T47D (cell line): ENCODE measurements around the gene PILRA.
"Not testable (repeated sequence)": the region's sequence is repeated elsewhere in the genome, so short reads cannot be mapped to it uniquely, and the experiment has no call there.

Experiments used
- DNase-seq, 2 experiments: peaks; one replicate each; pipeline versions ENCODE4 v3.0.0 to v3.0.0-alpha.2; 2011 to 2012; ENCODE audit warnings: low read depth in 1 of 2, low spot score in 1 of 2
- JUND ChIP-seq: IDR thresholded peaks from 2 replicates; pipeline ENCODE4 v1.6.1; 2012; ENCODE audit warnings: low read depth
- in situ Hi-C: cut with HindIII; loops from 2 replicates; pipeline ENCODE4 v1.10.0; 2016; ENCODE audit warnings: low sequenced_read_pairs, low pct_unique_long_range_greater_than_20kb

Gene PILRA

GRCh38 chr7:100349757-100350156 is 23.5 kb upstream of the PILRA start:
- DNase-seq = no peak
- in situ Hi-C loops = no loop called here
- no peak for TF ChIP-seq JUND

GRCh38 chr7:100351657-100352058 is 21.6 kb upstream of the PILRA start:
- DNase-seq = no peak
- TF ChIP-seq JUND = no peak
- in situ Hi-C loops = no loop called here

DNA sequence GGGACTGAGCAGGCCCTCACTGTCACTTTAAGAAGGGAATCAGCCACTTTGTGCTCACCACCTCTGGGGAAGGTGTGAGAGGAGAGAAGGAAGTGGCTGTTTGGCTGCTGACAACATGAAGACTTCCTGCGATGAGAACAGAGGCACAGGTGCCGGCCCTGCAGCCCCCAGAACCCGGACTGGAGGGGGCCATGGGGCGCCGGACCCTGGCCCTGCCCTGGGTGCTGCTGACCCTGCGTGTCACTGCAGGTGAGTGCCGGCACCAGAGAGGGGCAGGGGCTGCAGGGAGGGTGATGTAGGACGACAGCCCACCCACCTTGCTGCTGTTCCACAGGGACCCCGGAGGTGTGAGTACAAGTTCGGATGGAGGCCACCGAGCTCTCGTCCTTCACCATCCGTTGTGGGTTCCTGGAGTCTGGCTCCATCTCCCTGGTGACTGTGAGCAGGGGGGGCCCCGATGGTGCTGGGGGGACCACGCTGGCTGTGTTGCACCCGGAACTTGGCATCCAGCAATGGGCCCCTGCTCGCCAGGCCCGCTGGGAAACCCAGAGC is 21.0 kb upstream of the PILRA start:
- not testable (repeated sequence) for DNase-seq

DNA sequence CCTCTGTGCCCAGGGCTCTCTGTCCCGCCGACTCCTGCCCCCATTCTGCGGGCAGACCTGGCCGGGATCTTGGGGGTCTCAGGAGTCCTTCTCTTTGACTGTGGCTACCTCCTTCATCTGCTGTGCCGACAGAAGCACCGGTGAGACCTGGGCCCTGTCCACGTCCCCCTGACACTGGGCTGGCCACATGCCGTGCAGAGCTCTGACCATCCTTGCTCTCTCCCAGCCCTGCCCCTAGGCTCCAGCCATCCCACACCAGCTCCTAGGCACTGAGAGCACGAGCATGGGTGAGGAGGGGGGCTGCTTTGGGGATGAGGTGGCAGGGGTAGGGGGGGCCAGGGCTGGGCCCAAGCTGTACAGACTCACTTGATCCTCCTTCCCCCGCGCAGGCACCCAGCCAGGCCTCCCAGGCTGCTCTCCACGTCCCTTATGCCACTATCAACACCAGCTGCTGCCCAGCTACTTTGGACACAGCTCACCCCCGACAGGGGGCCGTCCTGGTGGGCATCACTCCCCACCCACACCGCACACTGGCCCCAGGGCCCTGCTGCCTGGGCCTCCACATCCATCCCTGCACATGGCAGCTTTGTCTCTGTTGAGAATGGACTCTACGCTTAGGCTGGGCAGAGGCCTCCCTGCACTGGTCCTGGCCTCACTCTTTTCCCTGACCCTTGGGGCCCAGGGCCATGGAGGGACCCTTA is 20.2 kb upstream of the PILRA start:
- no peak for TF ChIP-seq JUND
- no peak for DNase-seq
- in situ Hi-C loops = no loop called here

More for the DNA sequence above, 21.0 kb upstream of the PILRA start:
- in situ Hi-C loops = not testable (repeated sequence)

DNA sequence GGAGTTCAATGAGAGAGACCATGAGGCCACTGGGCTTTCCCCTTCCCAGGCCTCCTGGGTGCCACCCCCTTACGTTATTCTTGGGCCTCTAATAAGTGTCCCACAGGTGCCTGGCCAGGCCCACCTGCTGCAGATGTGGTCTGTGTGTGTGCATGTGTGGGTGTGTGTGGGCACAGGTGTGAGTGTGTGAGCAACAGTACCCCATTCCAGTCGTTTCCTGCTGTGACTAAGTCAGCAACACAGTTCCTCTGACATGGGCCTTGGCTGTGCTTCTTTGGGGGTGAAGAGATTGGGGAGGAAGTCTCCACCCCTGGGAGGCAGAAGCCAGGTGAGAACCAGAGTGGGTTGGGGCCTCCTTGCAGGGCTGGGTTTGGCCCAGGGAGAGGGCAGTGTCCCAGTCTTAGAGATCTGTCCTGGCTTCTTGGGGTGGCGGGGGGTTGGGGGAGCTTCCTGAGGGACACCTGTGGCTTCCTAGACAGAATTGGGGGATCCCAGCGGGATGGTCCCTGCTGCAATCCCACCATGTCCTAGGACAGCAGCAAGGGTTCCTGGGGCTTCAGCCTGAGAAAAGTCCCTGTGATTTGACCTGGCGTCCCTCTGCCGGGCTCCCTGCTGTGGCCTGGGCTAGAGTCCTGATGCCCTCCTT is 19.5 kb upstream of the PILRA start:
- no peak for DNase-seq
- no peak for TF ChIP-seq JUND
- in situ Hi-C loops = no loop called here

DNA sequence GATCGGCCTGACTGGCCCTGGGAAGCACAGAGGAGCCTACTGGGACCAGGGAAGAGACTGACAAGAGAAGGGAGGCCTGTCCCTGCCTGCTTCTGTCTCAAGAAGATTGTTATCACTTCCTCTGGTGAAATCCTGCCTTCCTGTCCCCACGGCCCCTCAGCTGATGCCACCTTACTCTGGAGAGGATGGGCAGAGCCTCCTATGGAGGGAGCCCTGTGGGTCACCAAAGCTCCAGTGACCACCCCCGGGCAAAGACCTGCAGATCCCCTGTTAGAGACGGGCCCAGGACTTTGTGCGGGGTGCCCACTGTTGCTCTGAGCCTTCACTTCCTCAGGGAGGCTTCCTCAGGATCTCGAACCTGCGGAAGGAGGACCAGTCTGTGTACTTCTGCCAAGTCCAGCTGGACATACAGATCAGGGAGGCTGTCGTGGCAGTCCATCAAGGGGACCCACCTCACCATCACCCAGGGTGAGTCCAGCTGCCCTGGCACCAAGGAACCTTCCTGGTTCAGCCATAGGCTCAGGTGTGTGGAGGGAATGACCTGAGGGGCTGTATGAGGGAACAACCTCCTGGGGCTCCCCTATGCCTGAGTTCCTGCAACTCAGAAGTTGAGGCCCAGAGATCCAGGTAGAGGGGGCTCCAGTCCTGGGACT is 16.7 kb upstream of the PILRA start:
- in situ Hi-C loops = no loop called here
- no peak for DNase-seq
- no peak for TF ChIP-seq JUND

DNA sequence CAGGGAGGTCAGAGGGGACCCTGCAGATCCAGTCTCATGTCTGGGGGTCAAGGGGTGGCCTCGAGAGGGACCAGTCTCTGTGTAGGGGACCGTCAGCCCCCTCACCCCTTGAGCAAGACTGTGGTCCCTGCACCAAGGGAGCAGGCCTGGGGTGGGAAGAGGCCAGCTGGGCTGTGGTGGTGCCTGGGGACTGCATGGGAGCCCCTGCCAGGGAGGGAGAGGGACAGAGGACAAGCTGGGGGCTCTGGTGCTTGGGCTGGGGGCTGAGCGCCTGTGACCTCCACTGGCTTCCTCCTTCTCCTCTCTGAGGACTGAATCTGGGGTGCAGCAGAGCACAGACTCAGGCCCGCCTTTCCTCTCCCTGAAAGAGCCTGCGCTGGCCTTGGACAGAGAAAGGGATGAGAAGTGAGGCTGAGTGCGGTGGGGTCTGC is 16.1 kb upstream of the PILRA start:
- in situ Hi-C loops = no loop called here
- TF ChIP-seq JUND = no peak
- DNase-seq = no peak

- TF ChIP-seq JUND = no peak
- in situ Hi-C loops = no loop called here
- no peak for DNase-seq
These were observed 15.0 kb upstream of the PILRA start, which contains the start of gene PILRB for GRCh38 chr7:100358027-100358856. Gene PILRB (plus strand): TSS chr7:100358117. CDS start chr7:100358303, 186 bp downstream.

DNA sequence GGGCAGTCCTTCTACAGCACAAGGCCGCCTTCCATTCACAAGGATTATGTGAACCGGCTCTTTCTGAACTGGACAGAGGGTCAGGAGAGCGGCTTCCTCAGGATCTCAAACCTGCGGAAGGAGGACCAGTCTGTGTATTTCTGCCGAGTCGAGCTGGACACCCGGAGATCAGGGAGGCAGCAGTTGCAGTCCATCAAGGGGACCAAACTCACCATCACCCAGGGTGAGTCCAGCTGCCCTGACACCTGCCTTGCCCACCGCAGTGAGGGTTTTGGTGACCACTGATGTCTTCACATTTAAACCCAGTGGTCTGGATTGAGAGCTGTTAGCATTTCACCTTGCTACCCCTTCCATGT is 14.5 kb upstream of the PILRA start:
- DNase-seq = no peak
- TF ChIP-seq JUND = no peak
- in situ Hi-C loops = no loop called here

- in situ Hi-C loops = no loop called here
- TF ChIP-seq JUND = no peak
- DNase-seq = no peak
These were observed 13.0 kb upstream of the PILRA start for GRCh38 chr7:100360135-100360854.

DNA sequence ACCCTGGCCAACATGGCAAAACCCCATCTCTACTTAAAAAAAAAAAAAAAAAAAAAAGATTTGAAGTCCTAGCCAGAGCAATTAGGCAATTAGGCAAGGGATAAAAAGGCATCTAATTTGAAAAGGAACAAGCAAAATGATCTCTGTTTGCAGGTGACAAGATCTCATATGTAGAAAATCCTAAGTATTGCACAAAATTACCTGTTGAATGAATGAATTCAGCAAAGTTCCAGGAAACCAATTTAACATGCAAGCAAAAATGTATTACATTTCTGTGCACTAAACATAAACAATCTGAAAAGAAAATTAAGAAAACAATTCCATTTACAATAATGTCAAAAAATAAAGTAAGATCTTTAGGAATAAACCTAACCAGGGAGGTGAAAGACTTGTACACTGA is 10.2 kb upstream of the PILRA start:
- DNase-seq = no peak
- in situ Hi-C loops = no loop called here
- no peak for TF ChIP-seq JUND

GRCh38 chr7:100363797-100364196 is 9.5 kb upstream of the PILRA start:
- in situ Hi-C loops = not testable (repeated sequence)

More at GRCh38 chr7:100363797-100364196, 9.5 kb upstream of the PILRA start:
- not testable (repeated sequence) for DNase-seq
